HG03064 (cell line): ENCODE measurements around the gene GMPR.

Experiments
- ATAC-seq: cut with Tn5 transposase; IDR thresholded peaks from one replicate; pipeline ENCODE4 v1.9.1; 2021; ENCODE audit warnings: low read depth; ENCODE audit not compliant: unreplicated experiment

The GMPR gene

DNA sequence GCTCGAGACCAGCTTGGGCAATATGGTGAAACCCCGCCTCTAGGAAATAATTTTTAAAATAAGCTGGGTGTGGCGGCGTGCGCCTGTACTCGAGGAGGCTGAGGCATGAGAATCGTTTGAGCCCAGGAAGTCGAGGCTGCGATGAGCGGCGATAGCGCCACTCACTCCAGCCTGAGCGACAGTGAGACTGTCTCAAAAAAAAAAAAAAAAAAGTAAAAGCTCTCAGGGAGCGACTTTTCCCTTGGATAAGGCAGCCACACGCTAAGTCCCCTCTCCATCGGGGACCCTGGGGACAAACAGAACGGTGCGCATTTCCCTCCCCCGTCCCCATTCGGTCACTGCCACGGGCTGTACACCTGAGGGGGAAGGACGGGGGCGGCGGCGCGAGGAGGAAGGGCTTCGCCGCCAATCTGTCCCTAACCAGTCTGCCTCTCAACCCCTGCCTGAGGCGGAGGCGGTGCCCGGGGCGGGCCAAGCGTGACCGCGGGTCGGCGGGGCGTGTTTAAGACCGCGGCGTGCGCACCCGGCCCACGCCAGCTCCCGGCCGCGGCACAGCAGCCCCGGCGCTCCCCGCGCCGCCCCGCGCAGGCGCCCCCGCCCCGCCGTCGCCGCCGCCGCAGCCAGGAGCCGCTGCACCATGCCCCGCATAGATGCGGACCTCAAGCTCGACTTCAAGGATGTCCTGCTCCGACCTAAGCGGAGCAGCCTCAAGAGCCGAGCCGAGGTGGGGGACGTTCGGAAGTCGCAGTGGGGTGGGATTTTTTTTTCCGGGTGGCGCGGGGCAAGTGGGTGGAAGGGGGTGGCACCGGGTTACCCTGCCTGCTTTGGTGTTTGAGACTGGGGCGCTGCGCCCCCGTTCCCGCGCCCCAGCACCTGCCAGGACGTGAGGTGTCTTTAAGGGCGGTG is at the start of gene GMPR:
Gene GMPR (plus strand): TSS at position 531 of the 906 bp plus-strand sequence. CDS start 107 bp downstream, at position 638.
- peak; percentile 49 for ATAC-seq

DNA sequence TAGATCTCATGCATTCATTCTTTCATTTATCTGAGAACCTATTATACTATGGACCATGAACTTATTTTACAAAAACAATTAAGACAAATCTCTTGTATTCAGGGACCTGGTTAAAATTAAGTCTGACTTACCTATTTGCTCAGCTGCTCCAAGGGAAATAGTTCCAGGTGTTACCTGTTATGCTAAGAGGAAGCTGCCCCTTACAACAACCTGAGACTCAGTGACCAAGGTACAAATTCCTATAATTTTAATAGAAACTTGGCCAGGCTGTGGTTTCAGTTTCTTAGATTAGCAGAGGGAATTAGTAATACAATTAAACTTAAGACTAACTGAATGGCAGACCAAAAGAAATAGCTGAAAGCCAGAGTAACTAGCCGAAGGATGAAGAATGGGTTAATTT is 48.2 kb upstream of the GMPR start:
- no peak for ATAC-seq

DNA sequence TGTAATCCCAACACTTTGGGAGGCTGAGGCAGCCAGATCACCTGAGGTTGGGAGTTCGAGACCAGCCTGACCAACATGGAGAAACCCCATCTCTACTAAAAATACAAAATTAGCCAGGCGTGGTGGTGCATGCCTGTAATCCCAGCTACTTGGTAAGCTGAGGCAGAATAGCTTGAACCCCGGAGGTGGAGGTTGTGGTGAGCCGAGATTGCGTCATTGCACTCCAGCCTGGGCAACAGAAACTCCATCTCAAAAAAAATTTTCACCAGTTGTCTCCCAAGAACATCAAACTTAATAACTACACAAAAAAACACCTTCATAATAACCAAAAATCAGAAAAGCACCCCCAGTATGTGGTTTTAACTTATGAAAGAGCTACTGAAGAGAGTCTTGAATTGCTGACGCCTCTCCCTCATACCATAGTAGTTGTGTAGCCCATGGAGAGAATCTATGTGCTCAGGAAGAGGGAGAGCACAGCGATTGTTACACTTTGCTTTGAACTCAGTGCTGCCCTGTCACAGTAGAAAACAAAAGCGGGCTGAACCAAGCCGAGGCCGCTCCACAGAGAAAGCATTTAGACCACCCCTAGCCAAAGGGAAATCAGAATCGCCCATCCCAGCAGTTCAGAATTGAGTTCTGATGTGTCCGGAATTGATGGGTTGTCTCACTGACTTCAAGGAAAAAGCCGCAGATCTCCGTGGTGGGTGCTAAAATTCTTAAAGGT is 42.0 kb upstream of the GMPR start:
- ATAC-seq: no peak

DNA sequence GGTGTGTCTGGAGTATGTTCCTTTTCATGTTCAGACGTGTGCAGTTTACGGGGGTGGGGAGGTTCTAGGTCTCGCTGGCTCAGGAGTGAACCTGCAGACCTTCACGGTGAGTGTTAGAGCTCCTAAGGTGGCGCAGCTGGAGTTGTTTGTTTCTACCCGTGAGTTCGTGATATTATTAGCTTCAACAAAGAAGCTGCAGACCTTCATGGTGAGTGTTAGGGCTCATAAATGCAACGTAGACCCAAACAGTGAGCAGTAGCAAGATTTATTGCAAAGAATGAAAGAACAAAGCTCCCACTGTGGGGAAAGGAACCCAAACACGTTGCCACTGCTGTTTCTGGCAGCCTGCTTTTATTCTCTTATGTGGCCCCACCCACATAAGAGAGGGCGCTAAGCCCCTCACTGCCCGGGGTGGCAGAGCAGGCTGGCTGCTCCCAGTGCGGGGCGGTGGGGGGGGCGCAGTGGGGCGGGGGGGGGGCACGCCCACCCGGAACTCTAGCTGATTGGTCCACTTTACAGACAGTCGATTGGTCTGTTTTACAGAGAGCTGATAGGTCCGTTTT is 41.3 kb upstream of the GMPR start:
- ATAC-seq: no peak

DNA sequence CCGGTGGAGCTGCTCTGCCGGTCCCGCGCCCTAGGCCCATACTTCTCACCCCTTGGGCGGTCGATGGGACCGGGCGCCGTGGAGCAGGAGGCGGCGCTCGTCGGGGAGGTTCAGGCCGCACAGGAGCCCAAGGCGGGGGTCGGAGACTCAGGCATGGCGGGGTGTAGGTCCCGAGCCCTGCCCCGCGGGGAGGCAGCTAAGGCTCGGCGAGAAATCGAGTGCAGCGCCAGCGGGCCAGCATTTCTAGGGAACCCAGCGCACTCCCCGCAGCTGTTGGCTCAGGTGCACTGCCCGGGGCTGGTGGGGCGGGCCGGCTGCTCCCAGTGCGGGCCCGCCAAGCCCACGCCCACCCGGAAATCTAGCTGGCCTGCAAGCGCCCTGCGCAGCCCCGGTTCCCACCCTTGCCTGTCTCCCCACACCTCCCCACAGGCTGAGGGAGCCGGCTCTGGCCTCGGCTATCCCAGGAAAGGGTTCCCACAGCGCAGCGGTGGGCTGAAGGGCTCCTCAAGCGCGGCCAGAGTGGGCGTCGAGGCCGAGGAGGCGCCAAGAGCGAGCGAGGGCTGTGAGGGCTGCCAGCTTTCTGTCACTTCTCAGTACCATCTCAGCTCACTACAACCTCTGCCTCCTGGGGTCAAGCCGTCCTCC is 40.2 kb upstream of the GMPR start:
- ATAC-seq: no peak

DNA sequence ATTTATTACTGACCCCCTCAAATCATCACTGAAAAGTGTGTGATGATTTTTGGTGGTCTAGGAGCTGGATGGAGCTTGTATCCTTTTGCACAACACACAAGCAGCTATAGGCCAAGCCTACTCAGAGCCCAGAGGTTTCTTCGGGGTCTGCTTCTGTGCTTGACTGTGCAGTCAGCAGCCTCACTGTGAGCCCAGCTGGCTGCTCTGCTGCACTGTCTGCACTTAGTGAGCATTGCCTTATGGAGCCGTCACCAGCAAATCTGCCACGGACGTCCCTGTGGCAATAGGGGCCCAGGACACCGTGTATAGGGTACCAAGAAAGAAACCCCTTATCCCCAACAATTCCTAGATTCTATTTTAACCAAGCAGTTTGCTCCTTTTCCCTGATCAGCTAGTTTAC is 38.6 kb upstream of the GMPR start:
- ATAC-seq: no peak

DNA sequence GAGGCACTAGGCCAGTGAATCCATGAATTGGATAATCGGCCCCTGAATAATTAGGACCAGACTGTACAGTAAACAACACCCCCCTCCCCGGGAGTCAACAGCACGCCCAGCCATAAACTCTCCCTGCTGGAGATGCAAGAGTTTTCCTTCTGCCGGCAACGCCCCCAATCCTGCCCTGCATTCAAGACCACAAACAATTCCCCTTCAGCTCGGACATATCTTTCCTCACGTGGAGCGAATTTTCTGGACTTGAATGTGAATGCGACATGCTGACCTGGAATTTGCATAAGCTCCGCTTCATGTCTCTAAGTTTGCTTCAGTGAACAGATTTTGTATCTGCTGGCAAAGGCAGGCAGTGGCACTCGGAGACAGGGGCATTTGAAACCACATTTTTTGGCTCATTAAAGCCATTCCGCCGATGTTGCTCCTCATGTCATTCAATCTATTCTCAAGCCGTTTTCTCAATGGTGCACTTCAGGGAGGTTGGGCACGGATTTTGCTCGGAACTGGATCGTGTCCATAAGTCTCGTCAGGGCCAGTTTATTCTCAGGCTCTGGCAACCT is 38.0 kb upstream of the GMPR start:
- no peak for ATAC-seq

DNA sequence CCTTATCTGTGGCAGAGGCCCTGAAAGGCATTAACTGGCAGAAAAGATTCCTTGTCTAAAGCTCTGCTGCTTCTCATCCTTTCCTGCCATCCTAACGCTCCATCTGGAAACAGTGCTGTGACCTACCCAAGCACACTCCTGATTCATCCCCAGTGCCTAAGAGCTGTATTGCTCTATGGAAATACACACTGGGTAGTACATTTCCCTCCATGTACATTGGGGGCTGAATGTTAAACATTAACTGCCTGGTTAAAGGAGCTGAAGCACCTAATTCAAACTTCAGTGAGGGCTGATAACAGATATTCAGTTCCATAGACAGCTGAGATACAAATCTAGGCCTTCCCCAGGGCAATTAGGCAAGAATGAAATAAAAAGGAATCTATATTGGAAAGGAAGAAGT is 36.7 kb upstream of the GMPR start:
- no peak for ATAC-seq

DNA sequence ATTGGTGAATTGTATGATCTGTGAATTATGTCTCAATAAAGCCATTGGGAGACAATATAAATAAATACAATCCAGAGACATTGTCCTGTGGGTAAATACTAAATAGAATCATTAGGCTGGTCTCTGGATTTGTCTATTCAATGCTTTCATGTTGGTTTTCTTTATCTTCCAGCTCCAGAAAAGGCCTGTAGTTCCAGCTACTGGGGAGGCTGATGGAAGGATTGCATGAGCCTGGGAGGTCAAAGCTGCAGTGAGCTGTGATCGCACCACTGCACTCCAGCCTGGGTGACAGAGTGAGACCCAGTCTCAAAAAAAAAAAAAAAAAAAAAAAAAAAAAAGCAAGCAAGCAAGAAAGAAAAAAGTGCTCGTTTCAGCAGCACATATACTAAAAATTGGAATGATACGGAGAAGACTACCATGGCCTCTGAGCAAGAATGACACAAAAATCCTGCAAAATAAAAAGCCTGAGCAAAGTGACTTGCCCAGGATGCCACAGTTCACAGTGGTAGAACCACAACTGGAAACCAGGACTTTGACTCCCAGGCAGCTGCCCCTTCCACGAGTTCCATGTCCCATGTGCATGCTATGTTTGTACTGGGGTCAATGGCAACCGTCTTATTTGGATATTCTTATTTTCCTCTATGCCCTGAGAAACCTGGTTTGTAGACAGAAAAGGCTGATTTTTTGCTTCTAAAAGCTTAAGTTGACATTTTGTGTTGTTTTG is 33.6 kb upstream of the GMPR start:
- ATAC-seq: peak; percentile 4

DNA sequence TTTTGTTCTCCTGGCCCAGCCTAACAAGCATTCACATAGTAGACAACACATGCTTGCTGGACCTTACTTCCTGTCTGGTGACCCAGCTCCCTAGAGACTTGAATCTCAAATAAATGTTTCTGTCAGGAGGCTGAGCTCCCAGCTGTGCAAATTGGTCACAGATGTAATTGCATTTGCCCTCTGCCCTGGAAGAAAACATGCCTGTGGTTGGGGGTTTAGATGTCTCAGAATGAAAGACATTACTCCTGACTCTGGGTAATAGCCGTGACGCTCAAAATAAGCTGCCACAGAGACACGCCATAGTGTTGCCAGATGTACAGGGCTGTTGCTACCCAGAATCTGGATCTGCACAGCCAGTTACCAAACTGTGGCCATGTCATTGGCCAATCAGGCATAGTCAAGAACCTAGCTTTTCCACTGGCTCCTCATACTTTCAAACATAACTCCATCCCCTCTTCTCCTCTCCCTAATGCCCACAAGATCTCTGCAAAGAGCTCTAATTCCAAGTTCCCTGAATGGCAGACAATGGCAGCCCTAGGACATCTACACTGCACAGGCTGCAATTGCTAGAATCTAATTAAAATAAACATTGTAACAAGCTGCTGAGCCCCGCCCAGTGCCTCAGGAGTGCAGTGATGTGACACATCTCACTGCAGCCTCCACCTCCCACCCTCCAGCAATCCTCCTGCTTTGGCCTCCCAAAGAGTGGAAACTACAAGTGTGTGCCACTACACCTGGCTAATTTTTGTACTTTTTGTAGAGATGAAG is 32.8 kb upstream of the GMPR start:
- ATAC-seq: peak; percentile 92

DNA sequence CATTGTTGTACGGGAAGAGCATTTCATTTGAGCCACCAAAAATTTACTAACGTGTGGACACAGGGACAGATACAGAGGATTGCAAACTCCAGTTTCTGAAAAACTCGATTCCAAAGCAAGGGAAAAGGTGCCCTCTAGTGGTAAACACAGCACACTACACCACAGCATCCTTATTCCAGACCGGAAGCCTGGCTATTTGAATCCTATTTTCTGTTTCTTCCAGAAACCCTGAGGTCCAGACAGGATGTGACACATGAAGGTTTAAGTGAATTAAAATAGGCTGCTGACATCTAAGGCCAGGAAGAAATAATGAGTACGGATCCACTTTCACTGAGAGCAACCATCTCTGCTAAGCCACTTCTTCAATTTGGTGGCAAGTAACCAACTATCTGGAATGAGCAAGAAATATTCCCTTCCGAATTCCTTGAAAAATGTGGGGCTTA is 31.8 kb upstream of the GMPR start:
- ATAC-seq: peak; percentile 38

DNA sequence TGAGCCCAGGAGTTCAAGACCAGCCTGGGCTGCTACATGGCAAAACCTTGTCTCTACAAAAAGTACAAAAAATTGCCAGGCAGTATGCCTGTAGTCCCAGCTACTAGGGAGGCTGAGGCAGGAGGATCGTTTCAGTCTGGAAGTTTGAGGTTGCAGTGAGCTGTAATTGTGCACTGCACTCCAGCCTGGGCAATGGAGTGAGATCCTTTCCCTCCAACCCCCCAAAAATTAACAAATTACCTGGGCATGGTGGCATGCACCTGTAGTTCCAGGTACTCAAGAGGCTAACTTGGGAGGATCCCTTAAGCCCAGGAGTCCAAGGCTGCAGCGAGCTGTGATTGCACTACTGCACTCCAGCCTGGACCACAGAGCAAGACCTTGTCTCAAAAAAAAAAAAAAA is 29.4 kb upstream of the GMPR start:
- no peak for ATAC-seq

DNA sequence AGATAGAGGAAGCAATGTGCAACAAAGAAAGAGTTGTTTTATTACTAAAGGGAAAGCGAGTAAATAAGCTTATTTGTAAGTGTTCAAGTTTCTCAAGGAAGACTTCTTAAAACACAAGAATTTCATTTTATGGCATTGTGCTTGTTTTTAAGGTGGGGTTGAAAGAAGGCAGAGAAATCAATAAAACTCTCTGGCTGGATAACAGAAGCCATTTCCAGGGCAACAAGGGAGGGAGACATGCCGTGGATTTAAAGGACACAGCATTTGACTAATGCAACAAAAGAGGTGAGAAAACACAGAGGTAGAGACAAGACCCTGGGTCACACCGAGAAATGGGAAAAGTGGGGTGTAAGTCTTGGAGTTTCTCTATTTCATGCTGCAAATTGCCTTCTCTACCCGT is 28.8 kb upstream of the GMPR start:
- no peak for ATAC-seq

DNA sequence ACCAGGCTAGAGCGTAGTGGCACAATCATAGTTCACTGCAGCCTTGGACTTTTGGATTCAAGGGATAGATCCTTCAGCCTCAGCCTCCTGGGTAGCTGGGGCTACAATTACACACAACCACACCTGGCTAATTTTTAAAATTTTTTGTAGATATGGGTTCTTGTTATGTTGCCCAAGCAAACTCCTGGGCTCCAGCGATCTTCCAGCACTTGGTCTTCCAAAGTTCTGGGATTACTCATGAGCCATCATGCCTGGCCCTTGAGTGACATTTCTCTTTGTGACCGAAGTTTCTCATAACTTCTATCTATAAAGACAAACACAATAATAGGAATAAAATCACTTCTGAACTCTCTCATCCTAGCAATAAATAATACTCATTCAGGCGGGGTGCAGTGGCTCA is 26.1 kb upstream of the GMPR start:
- ATAC-seq: no peak

DNA sequence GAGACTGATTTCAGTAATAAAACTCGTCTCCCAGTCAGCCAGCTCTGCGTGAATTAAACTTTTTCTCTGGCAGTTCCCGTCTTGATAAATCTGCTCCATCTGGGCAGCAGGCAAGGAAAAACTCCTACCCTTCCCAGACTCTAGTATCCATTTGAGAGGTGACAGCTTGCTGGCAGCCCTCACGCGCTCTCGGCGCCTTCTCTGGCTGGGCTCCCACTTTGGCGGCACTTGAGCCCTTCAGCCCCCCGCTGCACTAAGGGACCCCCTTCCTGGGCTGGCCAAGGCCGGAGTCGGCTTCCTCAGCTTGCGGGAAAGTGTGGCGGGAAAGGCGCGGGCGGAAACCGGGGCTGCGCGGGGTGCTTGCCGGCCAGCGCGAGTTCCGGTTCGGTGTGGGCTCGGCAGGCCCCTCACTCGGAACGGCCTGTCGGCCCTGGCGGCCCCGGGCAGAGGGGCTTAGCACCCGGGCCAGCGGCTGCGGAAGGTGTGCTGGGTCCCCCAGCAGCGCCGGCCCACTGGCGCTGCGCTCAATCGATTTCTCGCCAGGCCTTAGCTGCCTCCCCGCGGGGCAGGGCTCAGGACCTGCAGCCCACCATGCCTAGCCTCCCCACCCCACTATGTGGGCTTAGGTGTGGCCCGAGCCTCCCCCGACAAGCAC is 21.8 kb upstream of the GMPR start:
- ATAC-seq: no peak

DNA sequence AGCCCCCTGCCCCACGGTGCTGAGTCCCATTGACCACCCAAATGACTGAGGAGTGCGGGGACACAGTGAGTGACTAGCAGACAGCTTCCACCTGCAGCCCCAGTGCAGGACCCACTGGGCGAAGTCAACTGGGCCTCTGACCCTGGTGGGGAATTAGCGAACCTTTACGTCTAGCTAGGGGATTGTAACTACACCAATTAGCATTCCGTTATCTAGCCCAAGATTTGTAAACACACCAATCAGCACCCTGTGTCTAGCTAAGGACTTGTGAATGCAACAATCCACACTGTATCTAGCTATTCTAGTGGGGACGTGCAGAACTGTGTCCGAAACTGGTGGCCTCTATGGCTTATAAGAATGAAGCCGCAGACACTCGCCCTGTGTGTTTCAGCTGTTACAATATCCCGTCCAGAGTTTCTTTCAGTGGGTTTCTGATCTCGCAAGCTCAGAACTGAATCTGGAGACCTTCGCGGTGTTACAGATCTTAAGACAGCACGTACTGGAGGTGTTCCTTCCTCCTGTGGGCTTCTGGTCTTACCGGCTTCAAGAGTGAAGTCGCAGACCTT is 21.1 kb upstream of the GMPR start:
- no peak for ATAC-seq

DNA sequence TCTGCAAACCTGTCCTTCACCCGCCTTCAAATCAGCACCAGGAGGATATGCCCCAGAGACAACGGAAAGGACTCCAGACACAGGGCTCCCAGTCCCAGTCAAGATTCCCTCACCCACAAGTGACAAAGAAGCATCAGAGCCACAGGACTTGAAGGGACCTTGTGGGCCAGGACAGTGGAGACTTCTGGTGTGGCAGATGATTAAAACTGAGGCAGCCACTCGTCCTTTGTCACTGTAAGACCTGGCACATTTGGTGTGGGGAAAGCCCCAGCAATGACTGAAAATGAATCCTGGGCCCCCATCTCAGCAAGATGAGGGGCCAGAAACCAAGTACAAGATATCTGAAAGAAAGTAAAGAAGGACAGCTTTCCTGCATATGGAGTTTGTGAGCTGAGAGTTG is 15.6 kb upstream of the GMPR start:
- ATAC-seq: no peak

DNA sequence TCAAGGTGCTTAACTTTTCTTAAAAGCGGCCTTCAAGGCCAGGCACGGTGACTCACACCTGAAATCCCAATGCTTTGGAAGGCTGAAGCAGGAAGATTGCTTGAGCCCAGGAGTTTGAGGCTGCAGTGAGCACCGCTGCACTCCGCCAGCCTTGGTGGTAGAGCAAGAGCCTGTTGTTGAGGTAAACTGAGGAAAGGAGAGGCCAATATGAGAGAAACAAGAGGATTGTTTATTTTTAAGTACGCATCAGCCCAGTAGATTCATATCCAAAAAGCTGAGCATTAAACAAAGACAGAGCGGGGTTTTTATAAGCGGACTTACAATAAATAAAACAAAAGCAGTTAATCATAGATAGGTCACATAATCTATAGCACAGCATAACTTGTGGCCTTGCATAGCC is 15.0 kb upstream of the GMPR start:
- ATAC-seq: no peak
